Inferior parietal cortex (tissue), 1 donor: Measurements from ENCODE around the gene RPS27L.
"Not testable (repeated sequence)": the region's sequence is repeated elsewhere in the genome, so short reads cannot be mapped to it uniquely, and the experiment has no call there.

Experiments used
- DNase-seq: peaks from one replicate; pipeline ENCODE4 v3.0.0-alpha.2; 2016; ENCODE audit errors: extremely low spot score

RPS27L gene

GRCh38 chr15:63140936-63141335, 16.3 kb downstream of the RPS27L start:
- DNase-seq: no peak

GRCh38 chr15:63136742-63137141, 20.5 kb downstream of the RPS27L start:
- DNase-seq: peak; percentile 8

- peak; percentile 15 for DNase-seq
Measured at GRCh38 chr15:63135804-63136203, 21.5 kb downstream of the RPS27L start.

- no peak for DNase-seq
Measured at GRCh38 chr15:63135281-63135680, 22.0 kb downstream of the RPS27L start.

GRCh38 chr15:63134245-63134985, 22.9 kb downstream of the RPS27L start:
- DNase-seq: no peak

GRCh38 chr15:63133786-63134185, 23.5 kb downstream of the RPS27L start:
- no peak for DNase-seq

- DNase-seq: no peak
Measured at GRCh38 chr15:63126726-63127125, 30.6 kb downstream of the RPS27L start.

- DNase-seq: no peak
Measured at GRCh38 chr15:63124506-63124905, 32.8 kb downstream of the RPS27L start.

GRCh38 chr15:63122002-63122875, 35.0 kb downstream of the RPS27L start:
- peak; percentile 68 for DNase-seq

GRCh38 chr15:63121382-63122001, 35.8 kb downstream of the RPS27L start, which contains the start of gene LACTB:
TSS of gene LACTB (plus strand) at chr15:63121861. CDS start at chr15:63121872, 11 bp downstream.
- peak; percentile 85 for DNase-seq

GRCh38 chr15:63118854-63119253, 38.4 kb downstream of the RPS27L start:
- DNase-seq: no peak

GRCh38 chr15:63114465-63114864, 42.8 kb downstream of the RPS27L start:
- no peak for DNase-seq

GRCh38 chr15:63112871-63113270, 44.4 kb downstream of the RPS27L start:
- DNase-seq: no peak

- DNase-seq: no peak
Measured at GRCh38 chr15:63111481-63111880, 45.8 kb downstream of the RPS27L start.

- DNase-seq: no peak
Measured at GRCh38 chr15:63110428-63111026, 46.8 kb downstream of the RPS27L start.

GRCh38 chr15:63109920-63110319, 47.4 kb downstream of the RPS27L start:
- no peak for DNase-seq

GRCh38 chr15:63109498-63109897, 47.8 kb downstream of the RPS27L start:
- no peak for DNase-seq

- DNase-seq: no peak
Measured at GRCh38 chr15:63107895-63108546, 49.3 kb downstream of the RPS27L start.

- not testable (repeated sequence) for DNase-seq
Measured at GRCh38 chr15:63105354-63105753, 51.9 kb downstream of the RPS27L start.

- no peak for DNase-seq
Measured at GRCh38 chr15:63104727-63105126, 52.5 kb downstream of the RPS27L start.

- DNase-seq: no peak
Measured at GRCh38 chr15:63103416-63103815, 53.9 kb downstream of the RPS27L start.
